Astrocyte (in vitro differentiated cells and primary cell): ENCODE measurements around the gene CNPY3.

Experiments
- EZH2 ChIP-seq: IDR thresholded peaks from 2 replicates; pipeline ENCODE4 v1.6.1; 2012; ENCODE audit warnings: mild to moderate bottlenecking, low read length, inconsistent platforms; ENCODE audit not compliant: insufficient read depth
- TF ChIP-seq, protein P1 (sequence below): IDR thresholded peaks from 2 replicates; pipeline ENCODE4 v1.5.1; 2011; ENCODE audit warnings: low read depth, mild to moderate bottlenecking, inconsistent platforms, low read length, moderate library complexity; ENCODE audit not compliant: insufficient read depth

DNA sequence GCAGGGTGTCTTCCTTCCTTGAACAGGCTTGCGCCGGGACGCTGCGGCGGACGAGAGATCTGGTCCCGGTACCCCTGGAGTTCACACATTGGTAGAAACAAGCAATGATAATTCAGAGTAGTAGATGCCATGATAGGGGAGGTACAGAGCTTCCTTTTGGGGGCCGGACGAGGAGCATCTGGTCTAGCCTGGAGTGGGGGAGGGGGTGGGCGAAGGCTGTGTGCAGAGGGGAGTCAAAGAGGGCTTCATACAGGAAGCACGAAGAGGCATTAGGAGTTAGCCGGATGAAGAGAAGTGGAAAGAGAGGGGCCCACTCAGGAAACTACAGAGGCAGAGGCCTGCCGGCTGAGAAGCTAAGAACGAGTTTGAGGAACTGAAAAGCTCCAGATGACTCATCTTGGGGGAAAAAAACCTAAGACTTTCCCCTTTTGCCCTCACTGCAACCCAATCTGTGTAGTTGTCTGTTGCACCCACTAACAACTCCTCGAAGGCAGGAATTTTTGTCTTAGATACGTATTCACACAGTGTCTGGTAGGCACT, 611 bp downstream of the CNPY3 start:
- TF ChIP-seq, protein P1, sequence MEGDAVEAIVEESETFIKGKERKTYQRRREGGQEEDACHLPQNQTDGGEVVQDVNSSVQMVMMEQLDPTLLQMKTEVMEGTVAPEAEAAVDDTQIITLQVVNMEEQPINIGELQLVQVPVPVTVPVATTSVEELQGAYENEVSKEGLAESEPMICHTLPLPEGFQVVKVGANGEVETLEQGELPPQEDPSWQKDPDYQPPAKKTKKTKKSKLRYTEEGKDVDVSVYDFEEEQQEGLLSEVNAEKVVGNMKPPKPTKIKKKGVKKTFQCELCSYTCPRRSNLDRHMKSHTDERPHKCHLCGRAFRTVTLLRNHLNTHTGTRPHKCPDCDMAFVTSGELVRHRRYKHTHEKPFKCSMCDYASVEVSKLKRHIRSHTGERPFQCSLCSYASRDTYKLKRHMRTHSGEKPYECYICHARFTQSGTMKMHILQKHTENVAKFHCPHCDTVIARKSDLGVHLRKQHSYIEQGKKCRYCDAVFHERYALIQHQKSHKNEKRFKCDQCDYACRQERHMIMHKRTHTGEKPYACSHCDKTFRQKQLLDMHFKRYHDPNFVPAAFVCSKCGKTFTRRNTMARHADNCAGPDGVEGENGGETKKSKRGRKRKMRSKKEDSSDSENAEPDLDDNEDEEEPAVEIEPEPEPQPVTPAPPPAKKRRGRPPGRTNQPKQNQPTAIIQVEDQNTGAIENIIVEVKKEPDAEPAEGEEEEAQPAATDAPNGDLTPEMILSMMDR, result no peak
- TF ChIP-seq EZH2, result no peak
